CD4-positive, alpha-beta T cell treated with Interleukin-1 beta for 1 hour (primary cell): ENCODE data around the gene ANKRD29.

Experiments used
- DNase-seq, 2 donors: peaks; one replicate each; pipeline ENCODE4 v3.0.0-alpha.2; 2020 to 2022

Gene ANKRD29

GRCh38 chr18:23552505-23552904 lies 110.2 kb downstream of the ANKRD29 start:
- DNase-seq, result no peak

DNA sequence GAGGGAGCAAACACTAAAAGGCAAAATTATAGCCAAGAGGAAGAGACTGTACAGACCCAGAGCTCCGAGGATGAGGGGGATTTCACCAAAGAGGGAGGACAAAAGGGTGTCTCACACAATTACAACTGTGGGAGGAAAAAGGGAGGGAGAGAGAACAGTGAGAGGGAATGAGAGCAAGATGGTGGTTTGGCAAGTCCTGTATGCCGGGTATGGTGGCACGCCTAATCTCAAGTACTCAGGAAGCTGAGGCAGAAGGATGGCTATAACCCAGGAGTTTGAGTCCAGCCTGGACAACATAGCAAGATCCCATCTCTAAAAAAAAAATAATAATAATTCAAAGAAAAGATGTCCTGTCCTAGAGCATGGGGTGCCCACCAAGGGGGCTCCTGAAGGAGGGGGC lies 110.7 kb downstream of the ANKRD29 start:
- no peak for DNase-seq

GRCh38 chr18:23550898-23551297 lies 111.8 kb downstream of the ANKRD29 start:
- no peak for DNase-seq
